GM21515 (cell line): ENCODE data around the gene CMTM7.

Experiments used
- ATAC-seq: cut with Tn5 transposase; IDR thresholded peaks from one replicate; pipeline ENCODE4 v1.9.1; 2021; ENCODE audit not compliant: unreplicated experiment

CMTM7 gene

GRCh38 chr3:32435911-32436815 is 44.5 kb downstream of the CMTM7 start:
- no peak for ATAC-seq

GRCh38 chr3:32436816-32437189 is 45.1 kb downstream of the CMTM7 start:
- ATAC-seq, result no peak

GRCh38 chr3:32437896-32438295 is 46.2 kb downstream of the CMTM7 start:
- ATAC-seq, result no peak

DNA sequence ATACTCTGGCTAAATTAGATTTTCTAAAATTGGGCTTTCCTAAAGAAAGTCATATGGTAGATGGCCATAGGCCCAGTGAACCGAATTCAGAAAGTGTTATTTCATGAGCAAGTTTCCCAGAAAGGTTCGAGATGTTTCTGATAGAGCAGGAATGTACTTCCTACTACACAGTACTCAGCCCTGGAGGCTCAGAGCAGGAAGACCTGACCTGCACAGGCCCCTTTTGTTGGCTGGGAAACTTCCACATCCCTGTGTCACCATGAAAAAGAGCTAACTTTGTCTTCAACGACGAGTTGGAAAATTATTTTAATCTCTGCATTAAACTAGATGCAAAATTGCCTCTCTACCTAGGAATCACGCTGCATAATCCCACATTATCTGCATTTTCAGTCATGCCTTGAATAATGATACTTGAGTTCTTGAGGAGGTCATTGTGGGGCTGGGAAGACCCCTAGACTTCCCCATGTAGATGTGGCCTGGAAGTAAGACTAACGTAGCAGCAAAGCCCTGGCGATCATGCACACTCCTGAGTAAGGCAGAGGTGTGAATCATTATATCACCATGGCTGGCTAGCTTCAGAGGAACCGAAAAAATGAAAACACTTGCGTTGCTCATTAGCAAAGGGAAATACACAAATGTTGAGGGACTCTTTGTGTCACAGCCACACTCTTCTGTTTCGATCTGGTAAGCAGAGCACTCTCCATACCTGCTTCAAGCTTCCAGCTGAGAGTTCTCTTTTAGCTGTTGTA is 47.1 kb downstream of the CMTM7 start:
- ATAC-seq, result peak; percentile 93

GRCh38 chr3:32439421-32439820 is 47.8 kb downstream of the CMTM7 start:
- peak; percentile 27 for ATAC-seq

DNA sequence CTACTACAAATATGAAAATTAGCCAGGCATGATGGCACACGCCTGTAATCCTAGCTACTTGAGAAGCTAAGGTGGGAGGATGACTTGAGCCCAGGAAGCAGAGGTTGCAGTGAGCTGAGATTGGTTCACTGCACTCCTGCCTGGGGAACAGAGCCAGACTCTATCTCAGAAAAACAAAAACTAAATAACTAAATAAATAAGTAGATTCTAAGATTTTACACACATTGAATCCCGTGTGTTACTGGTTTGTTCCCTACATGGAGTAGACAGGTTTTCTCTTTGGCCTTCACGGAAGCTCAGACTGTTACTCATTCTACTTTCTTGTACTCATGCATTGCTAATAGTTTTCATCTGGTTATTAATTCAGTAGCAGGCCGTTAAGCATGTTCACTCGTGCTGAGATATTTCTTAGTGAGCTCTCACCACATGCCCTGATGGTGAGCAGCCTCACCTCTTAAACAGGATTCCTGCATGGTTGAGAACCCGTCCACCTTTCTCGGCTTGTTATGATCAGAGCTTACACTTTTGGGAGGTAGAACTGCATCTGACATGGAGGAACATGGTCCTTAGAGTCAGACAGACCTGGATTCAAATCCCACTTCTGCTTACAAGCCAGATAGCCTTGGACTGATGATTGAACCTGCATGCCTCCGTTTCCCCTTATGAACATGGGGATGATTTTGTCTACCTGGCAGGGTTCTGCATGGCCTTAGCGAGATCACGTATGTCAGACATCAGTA is 49.1 kb downstream of the CMTM7 start:
- no peak for ATAC-seq

DNA sequence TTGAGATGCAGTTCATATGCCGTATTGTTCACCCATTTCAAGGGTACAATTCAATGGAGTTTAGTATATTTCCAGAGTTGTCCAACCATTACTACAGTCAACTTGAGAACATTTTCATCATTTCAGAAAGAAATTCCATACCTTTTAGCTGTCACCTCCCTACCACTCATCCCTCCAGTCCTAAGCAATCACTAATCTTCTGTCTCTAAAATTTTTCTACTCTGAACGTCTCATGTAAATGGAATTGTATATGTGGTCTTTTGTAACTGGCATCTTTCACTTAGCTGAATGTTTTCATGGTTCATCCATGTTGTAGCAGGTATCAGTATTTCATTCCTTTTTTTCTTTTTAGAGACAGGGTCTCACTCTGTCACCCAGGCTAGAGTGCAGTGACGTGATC is 51.1 kb downstream of the CMTM7 start:
- ATAC-seq, result no peak

DNA sequence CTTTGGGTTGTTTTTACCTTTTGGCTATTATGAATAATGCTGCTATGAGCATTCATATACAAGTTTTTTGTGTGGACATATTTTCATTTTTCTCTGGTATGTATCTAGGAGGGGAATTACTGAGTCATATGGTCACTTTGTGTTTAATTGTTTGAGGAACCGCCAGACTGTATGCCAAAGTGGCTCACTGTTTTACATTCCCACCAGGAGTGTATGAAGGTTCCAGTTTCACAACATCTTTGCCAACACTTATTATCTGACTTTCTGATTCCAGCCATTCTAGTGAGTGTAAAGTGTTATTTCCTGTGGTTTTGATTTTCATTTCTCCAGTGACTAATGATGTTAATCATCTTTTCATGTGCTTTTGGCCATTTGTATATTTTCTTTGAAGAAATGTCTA is 51.8 kb downstream of the CMTM7 start:
- no peak for ATAC-seq

- no peak for ATAC-seq
Measured at GRCh38 chr3:32447865-32448400, 56.3 kb downstream of the CMTM7 start.

DNA sequence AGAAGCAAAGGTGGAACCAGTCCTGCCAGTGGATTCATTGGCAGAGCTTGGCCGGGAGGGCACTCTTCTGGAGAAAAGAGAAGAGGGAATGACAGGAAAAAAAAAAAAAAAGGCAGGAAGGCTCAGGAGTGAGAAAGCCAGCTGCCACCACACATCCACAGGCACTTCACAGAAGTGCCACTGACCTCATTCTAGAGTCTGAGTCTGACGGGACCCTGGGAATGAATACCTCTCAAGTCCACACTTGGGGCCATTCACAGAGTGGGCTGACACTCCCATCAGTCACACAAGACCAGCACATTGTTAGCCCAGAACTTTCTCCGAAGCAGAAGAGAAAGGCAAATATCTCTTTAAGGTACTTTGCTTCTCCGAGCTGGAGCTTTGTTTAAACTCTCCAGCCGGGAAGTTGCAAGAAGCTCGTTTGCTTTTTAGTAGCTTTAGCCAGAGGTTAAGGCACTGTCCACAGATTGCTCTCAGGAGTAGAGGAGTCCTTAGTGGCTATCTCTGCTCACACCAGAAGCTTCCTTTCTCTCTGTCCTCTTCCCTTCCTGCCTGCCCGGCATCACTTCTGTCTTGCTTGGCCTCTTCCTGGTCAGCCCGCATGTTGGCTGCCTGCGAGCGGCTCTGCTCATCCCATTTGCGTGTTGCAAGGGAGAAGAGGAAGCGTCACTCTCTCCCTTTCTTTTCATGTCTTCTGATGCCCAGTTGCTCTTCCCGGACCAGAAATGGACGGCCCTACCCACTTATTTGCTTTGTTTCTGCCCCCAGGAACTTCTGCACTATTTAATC is 57.2 kb downstream of the CMTM7 start:
- no peak for ATAC-seq

- ATAC-seq, result no peak
Measured at GRCh38 chr3:32449691-32450090, 58.0 kb downstream of the CMTM7 start.

DNA sequence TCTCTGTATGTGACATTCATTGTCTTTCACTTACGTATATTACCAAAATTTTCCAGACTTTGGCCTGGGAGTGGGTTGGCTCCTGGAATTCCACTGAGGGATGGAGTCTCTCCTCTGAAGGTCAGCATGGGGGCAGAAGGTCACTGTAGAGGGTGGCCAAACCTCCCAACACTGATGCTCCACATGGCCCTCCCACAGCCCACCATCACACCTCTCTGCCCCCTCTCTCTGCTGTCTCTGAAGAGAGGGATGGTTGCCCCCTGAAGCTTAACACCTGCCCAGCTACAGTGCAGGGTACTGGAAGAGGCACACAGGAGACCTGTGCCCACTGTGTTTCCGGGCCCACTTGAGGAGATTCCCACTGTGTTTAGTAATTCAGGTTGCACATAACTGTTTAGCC is 58.8 kb downstream of the CMTM7 start:
- no peak for ATAC-seq

- ATAC-seq, result no peak
Measured at GRCh38 chr3:32450992-32451659, 59.5 kb downstream of the CMTM7 start.

GRCh38 chr3:32452009-32452408 is 60.4 kb downstream of the CMTM7 start:
- ATAC-seq, result no peak

DNA sequence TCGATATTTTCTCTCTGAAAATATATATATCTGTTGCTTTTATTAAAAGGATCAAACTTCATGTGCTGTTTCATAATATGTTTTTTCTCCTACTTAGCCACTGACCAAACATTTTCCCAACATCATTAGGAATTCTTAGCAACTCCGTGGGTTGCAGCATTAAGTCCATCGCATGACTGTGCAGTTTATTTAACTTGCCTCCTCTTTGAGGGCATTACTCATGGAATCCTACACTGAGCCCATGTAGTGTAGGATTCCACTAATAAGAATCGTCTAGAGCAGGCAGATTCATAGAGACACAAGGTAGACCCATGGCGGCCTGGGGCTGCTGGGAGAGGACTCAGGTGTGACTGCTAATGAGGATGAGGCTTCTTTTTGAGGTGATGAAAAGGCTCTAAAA is 61.7 kb downstream of the CMTM7 start:
- ATAC-seq, result no peak

DNA sequence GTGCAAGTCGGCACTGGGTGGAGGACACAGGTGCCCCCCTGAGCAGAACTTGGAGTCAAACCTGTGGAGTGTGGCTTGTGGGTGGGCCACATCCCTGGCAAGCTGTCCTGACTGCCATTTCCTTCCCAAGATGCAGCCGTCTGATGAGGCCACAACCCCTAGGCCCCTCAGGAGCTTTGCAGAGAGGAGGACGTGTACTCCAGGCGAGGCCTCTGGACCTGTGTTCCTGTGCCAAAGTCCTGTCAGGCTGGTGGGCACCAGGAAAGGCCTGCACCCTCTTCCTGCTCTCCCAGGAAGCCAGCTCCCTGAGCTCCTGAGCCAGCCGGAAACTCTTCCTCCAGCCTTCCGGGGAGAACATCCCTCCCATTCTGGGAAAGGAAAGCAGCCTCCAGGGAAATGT is 62.5 kb downstream of the CMTM7 start:
- ATAC-seq, result no peak

GRCh38 chr3:32454731-32455608 is 63.3 kb downstream of the CMTM7 start:
- no peak for ATAC-seq

GRCh38 chr3:32455609-32456428 is 64.2 kb downstream of the CMTM7 start:
- ATAC-seq, result no peak
